AG04449 (cell line): ENCODE data around the gene NUPR1.

Source experiments
- CTCF ChIA-PET: fragments of 350-600 bp; formaldehyde crosslinking; extraction: SDS; loops from one replicate; lab custom pipeline; 2021; ENCODE audit warnings: antibody characterized with exemption; lab: Yijun Ruan, JAX
- POLR2A ChIA-PET: fragments of 400-600, 350-600 bp; formaldehyde crosslinking; extraction: SDS; loops from one replicate; lab custom pipeline; 2020; ENCODE audit warnings: antibody characterized with exemption, inconsistent platforms; lab: Yijun Ruan, JAX
- DNase-seq: peaks from one replicate; pipeline ENCODE4 v3.0.0-alpha.2; 2010; ENCODE audit warnings: low read depth, low spot score
- H3K4me3 ChIP-seq: 2 replicates; pipeline ENCODE4 v1.5.1; 2011; ENCODE audit warnings: low read depth, mild to moderate bottlenecking, control low read depth, low read length
- TF ChIP-seq, protein P1 (sequence below): IDR thresholded peaks from one replicate; pipeline ENCODE4 v1.5.1; 2011; ENCODE audit warnings: mild to moderate bottlenecking, moderate library complexity, low read length, control low read depth, inconsistent platforms; ENCODE audit not compliant: insufficient read depth; ENCODE audit errors: missing control alignments

The NUPR1 gene, protein sequence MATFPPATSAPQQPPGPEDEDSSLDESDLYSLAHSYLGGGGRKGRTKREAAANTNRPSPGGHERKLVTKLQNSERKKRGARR

DNA sequence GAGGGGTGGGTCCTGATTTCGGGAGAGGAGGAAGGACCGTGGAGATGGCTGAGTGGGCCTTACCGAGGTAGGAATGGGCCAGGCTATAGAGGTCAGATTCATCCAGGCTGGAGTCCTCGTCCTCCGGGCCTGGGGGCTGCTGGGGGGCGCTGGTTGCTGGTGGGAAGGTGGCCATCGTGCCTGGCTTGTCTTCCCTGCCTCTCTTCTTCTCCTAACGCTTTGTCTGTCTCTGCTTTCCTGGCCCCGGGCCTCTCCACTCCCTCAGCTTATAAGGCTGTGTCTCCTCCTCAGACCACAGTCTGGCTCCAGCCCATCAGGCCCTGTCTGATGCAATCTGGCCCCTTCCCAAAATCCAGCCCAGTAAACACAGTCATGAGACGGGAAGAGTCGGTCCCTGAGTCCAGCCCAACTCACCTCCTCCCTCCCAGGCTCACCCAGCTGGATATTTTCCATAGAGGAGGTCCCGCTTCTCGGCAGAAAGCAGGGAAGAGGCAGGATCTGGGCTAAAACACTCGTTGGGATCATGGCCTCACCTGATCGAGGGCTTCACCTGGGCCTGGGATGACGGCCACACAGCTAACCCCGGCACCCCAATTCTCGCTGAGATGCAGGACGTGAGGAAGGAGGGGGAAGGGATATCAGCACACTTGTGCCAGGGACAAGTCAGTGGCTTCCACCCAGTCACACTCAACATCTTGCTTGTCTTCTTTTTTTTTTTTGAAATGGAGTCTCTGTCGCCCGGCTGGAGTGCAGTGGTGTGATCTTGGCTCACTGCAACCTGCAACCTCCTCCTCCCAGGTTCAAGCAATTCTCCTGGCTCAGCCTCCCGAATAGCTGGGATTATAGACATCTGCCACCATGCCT, at the start of gene NUPR1:
Gene NUPR1 (minus strand): TSS at position 242 of the 864 bp plus-strand sequence. CDS start 67 bp downstream, at position 175.
- POLR2A ChIA-PET, result no interaction called here
- CTCF ChIA-PET, result no interaction called here
- DNase-seq, result peak; percentile 71
- H3K4me3 ChIP-seq, result peak within 1 kb of the TSS; percentile 58
- TF ChIP-seq, protein P1, sequence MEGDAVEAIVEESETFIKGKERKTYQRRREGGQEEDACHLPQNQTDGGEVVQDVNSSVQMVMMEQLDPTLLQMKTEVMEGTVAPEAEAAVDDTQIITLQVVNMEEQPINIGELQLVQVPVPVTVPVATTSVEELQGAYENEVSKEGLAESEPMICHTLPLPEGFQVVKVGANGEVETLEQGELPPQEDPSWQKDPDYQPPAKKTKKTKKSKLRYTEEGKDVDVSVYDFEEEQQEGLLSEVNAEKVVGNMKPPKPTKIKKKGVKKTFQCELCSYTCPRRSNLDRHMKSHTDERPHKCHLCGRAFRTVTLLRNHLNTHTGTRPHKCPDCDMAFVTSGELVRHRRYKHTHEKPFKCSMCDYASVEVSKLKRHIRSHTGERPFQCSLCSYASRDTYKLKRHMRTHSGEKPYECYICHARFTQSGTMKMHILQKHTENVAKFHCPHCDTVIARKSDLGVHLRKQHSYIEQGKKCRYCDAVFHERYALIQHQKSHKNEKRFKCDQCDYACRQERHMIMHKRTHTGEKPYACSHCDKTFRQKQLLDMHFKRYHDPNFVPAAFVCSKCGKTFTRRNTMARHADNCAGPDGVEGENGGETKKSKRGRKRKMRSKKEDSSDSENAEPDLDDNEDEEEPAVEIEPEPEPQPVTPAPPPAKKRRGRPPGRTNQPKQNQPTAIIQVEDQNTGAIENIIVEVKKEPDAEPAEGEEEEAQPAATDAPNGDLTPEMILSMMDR, result no peak

DNA sequence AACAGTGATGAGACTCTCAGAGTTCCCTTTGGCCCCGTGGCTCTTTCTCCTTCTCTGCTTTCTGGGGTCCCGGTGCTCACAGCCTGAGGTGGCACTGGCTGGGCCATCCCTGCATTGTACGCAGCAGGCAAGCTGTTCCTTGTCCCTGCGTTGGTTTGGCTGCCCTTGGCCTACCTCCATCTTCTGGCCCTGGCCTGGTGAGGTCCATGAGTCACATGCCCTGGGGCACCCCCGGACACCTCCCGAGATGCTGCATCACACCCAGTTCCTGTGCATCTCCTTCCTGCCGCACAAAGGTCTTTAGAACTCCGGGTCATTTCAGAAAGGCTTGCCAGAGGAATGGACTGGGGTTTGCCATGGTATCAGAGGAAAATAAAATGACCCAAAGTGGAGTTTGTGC, 48.6 kb upstream of the NUPR1 start:
- DNase-seq, result no peak
- TF ChIP-seq, protein P1, result no peak
- H3K4me3 ChIP-seq, result no peak overlapping the region
- CTCF ChIA-PET, result no interaction called here
- POLR2A ChIA-PET, result no interaction called here

DNA sequence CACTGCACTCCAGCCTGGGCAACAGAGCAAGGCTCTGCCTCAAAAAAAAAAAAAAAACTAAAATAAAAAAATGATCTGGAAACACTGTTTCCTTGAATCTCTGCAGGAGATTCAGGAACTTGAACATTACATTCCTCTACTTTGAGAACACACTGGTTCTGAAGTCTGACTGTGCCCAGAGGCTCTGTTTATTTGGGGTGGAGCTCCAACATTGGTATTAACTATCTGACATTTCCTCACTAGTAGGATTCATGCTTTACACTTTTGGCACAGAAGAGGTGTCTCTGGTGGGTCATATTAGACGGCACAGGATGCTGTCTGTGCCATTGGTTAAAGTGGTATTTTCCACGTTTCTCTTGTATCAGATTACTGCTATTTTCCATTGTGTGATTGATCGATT, 47.7 kb upstream of the NUPR1 start:
- no peak for DNase-seq
- ChIA-PET CTCF (interaction anchor here (0.6 to 1.3 kb wide), 3 partner anchors 8 to 32 kb away, joined by 3 to 5 read pairs (median 3); no protein-coding TSS in a partner anchor), POLR2A (no interaction called here)
- no peak overlapping the region for H3K4me3 ChIP-seq
- TF ChIP-seq, protein P1, result no peak

DNA sequence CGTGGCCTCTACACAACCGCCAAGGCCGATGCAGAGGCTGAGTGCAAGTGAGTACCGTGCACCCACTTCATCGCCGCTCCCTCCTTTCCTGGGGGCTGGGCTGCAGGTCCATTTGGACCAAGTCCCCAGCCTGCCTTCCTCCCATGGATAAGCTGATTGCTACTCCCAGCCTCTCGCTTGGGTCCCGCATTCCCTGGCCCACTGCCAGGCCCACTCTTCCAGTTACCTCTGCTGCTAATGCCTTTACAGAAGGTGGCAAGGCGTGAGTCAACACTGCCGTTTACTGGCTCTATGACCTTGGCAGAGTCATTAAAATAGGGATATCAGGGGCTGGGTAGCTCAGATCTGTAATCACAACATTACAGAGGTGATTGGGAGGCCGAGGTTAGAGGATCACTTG, 46.9 kb upstream of the NUPR1 start:
- H3K4me3 ChIP-seq, result no peak overlapping the region
- no peak for DNase-seq
- ChIA-PET POLR2A (no interaction called here), CTCF (interaction anchor here (1.1 to 1.3 kb wide), 2 partner anchors 9 to 31 kb away, joined by 3 to 5 read pairs; no protein-coding TSS in a partner anchor)
- TF ChIP-seq, protein P1, result no peak

DNA sequence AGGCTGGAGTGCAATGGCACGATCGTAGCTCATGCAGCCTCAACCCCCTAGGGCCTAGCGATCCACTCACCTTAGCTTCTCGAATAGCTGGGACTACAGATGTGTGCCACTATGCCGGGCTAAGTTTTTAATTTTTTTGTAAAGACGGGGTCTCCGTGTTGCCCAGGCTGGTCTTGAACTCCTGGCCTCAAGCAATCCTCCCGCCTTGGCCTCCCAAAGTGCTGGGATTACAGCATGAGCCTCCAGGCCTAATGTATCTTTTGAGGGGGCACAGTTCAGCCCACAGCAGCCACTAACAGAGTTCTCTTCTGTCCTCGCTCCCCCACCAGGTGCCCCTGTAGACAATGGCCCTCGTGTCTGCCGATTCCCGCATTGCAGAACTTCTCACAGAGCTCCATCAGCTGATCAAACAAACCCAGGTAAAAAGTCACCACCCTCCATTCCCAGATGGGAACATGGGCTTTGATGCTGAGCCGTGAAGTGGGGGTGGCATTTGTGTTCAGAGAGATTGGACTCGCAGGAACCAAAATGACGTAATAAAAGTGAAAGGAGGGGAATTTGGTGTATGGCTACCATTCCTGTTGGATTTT, 42.0 kb upstream of the NUPR1 start:
- no peak overlapping the region for H3K4me3 ChIP-seq
- ChIA-PET POLR2A (no interaction called here), CTCF (no interaction called here)
- TF ChIP-seq, protein P1, result no peak
- no peak for DNase-seq
